ENCODE data around the gene TMEM178A. TPM values are rescaled to one million over a fixed set of nuclear protein-coding genes. Genes with fewer than 3 reads are reported as not detected.

The TMEM178A gene
- total RNA-seq, 2 experiments from 2014 or later: 0.22 to 0.53 TPM

GRCh38 chr2:39663187-39663930 is 2.4 kb upstream of the TMEM178A start:
- Mint-ChIP-seq H3K9me3 (no peaks in the 10 kb centered on the region), H3K4me1 (ENCODE audit: low read depth) (peaks cover 4% of the 10 kb centered on the region), H3K36me3 (ENCODE audit: low read depth) (no peaks in the 10 kb centered on the region), H3K27ac (no peak overlapping the region), H3K4me3 (no peak overlapping the region), H3K27me3 (peaks cover 62% of the 10 kb centered on the region)
- TF ChIP-seq CTCF (IDR thresholded peaks at IDR 0.05): no peak
- ATAC-seq (ENCODE audit: poor library complexity) (no peak), DNase-seq (no peak)
- POLR2A ChIA-PET: no interaction called here
- intact Hi-C loops (cut with DNase I, micrococcal nuclease): no loop called here
- Histone ChIP-seq H3K4me3 (ENCODE audit: low read length) (no peak overlapping the region), H3K4me1 (ENCODE audit: insufficient read depth, low read length) (peaks cover 4% of the 10 kb centered on the region), H3K27ac (ENCODE audit: low read depth in 1 of 2, low read length in 2 of 2) (no peak overlapping the region), H3K27me3 (ENCODE audit: control insufficient read depth in 1 of 2, insufficient read depth in 2 of 2, low read length in 2 of 2) (peaks cover 18 to 39% of the 10 kb centered on the region in 2 experiments), H3K36me3 (ENCODE audit: insufficient read depth, low read length) (no peaks in the 10 kb centered on the region), H3K9me3 (ENCODE audit: control insufficient read depth in 1 of 2, insufficient read depth in 1 of 2, low read length in 2 of 2) (no peaks in the 10 kb centered on the region)
- CTCF ChIA-PET: no interaction called here

GRCh38 chr2:39664232-39664887 is 1.4 kb upstream of the TMEM178A start:
- Histone ChIP-seq H3K9me3 (ENCODE audit: control insufficient read depth in 1 of 2, insufficient read depth in 1 of 2, low read length in 2 of 2) (no peaks in the 10 kb centered on the region), H3K4me3 (ENCODE audit: low read length) (no peak overlapping the region), H3K4me1 (ENCODE audit: insufficient read depth, low read length) (peaks cover 4% of the 10 kb centered on the region), H3K27ac (ENCODE audit: low read depth in 1 of 2, low read length in 2 of 2) (no peak overlapping the region), H3K27me3 (ENCODE audit: control insufficient read depth in 1 of 2, insufficient read depth in 2 of 2, low read length in 2 of 2) (peaks cover 18 to 47% of the 10 kb centered on the region in 2 experiments), H3K36me3 (ENCODE audit: insufficient read depth, low read length) (no peaks in the 10 kb centered on the region)
- no peak for TF ChIP-seq CTCF (IDR thresholded peaks at IDR 0.05)
- ATAC-seq (ENCODE audit: poor library complexity) (no peak), DNase-seq (no peak)
- POLR2A ChIA-PET: no interaction called here
- no peak overlapping the region for H3K27ac Mint-ChIP-seq
- no peaks in the 10 kb centered on the region for H3K36me3 Mint-ChIP-seq (ENCODE audit: low read depth)
- CTCF ChIA-PET: no interaction called here
- no peaks in the 10 kb centered on the region for H3K9me3 Mint-ChIP-seq
- no peak overlapping the region for H3K4me3 Mint-ChIP-seq
- H3K4me1 Mint-ChIP-seq (ENCODE audit: low read depth): peaks cover 4% of the 10 kb centered on the region
- peaks cover 70% of the 10 kb centered on the region for H3K27me3 Mint-ChIP-seq
- intact Hi-C loops (cut with DNase I, micrococcal nuclease): no loop called here

GRCh38 chr2:39664888-39665591 is 677 bp upstream of the TMEM178A start:
- H3K4me3 ChIP-seq (ENCODE audit: low read length): no peak overlapping the region
- no peaks in the 10 kb centered on the region for H3K9me3 Mint-ChIP-seq
- intact Hi-C loops (cut with DNase I, micrococcal nuclease): no loop called here
- TF ChIP-seq CTCF (IDR thresholded peaks at IDR 0.05): no peak
- peaks cover 18 to 47% of the 10 kb centered on the region in 2 experiments for H3K27me3 ChIP-seq (ENCODE audit: control insufficient read depth in 1 of 2, insufficient read depth in 2 of 2, low read length in 2 of 2)
- H3K4me3 Mint-ChIP-seq: peak overlapping the region; percentile 21
- H3K4me1 Mint-ChIP-seq (ENCODE audit: low read depth): peaks cover 4% of the 10 kb centered on the region
- ChIA-PET POLR2A (no interaction called here), CTCF (no interaction called here)
- no peaks in the 10 kb centered on the region for H3K9me3 ChIP-seq (ENCODE audit: control insufficient read depth in 1 of 2, insufficient read depth in 1 of 2, low read length in 2 of 2)
- ATAC-seq (ENCODE audit: poor library complexity): no peak
- peaks cover 4% of the 10 kb centered on the region for H3K4me1 ChIP-seq (ENCODE audit: insufficient read depth, low read length)
- no peaks in the 10 kb centered on the region for H3K36me3 Mint-ChIP-seq (ENCODE audit: low read depth)
- peaks cover 77% of the 10 kb centered on the region for H3K27me3 Mint-ChIP-seq
- no peak overlapping the region for H3K27ac Mint-ChIP-seq
- DNase-seq: no peak
- no peaks in the 10 kb centered on the region for H3K36me3 ChIP-seq (ENCODE audit: insufficient read depth, low read length)
- H3K27ac ChIP-seq (ENCODE audit: low read depth in 1 of 2, low read length in 2 of 2): no peak overlapping the region

Data from CD4-positive, alpha-beta T cell (primary cell).